SK-N-SH (cell line): ENCODE measurements around the gene FANCM. TPM values are rescaled to one million over a fixed set of nuclear protein-coding genes. Genes with fewer than 3 reads are reported as not detected.

ENCODE experiments used
- CTCF ChIA-PET: fragments of 300-600, 350-600 bp; formaldehyde crosslinking; extraction: SDS; loops from one replicate; lab custom pipeline; 2021; lab: Yijun Ruan, JAX
- POLR2A ChIA-PET: fragments of 350-600 bp; sonication (Branson Sonifier 250); formaldehyde crosslinking; extraction: SDS; loops from one replicate; lab custom pipeline; 2020; ENCODE audit warnings: antibody characterized with exemption, inconsistent platforms; lab: Yijun Ruan, JAX
- DNase-seq: peaks from one replicate; pipeline ENCODE4 v3.0.0; 2012
- H2AFZ ChIP-seq: fragments of 200-600 bp; sonication (generic); 2 replicates; pipeline ENCODE4 v1.8.1; 2016; ENCODE audit warnings: antibody characterized with exemption, mild to moderate bottlenecking, low read depth
- H3F3A ChIP-seq: fragments of 200-600 bp; sonication (generic); replicated peaks from 2 replicates; pipeline ENCODE3; 2016; ENCODE audit warnings: antibody characterized with exemption, mild to moderate bottlenecking; ENCODE audit not compliant: insufficient read depth
- H3K27ac ChIP-seq, 2 experiments: fragments of 200-500 bp in 1 of 2; fragments of 200-600 bp in 1 of 2; sonication (Bioruptor generic) in 1 of 2; sonication (generic), shearing (Covaris generic) in 1 of 2; 2 replicates each; pipeline versions ENCODE4 v1.5.1 to v1.6.1; 2014 to 2016; ENCODE audit warnings: low read depth in 2 of 2, inconsistent platforms in 1 of 2, low read length in 1 of 2, mild to moderate bottlenecking in 1 of 2, mixed read lengths in 1 of 2
- H3K27me3 ChIP-seq: fragments of 200-600 bp; sonication (generic), shearing (Covaris generic); 2 replicates; pipeline ENCODE4 v1.6.1; 2016; ENCODE audit warnings: mixed run types; ENCODE audit not compliant: insufficient read depth
- H3K36me3 ChIP-seq, 2 experiments: fragments of 200-500 bp in 1 of 2; fragments of 200-600 bp in 1 of 2; sonication (Bioruptor generic) in 1 of 2; sonication (generic) in 1 of 2; replicated peaks in 1 of 2; 2 replicates each; pipeline versions ENCODE3 to v1.5.1; 2014 to 2016; ENCODE audit warnings: low read length in 1 of 2, mild to moderate bottlenecking in 1 of 2; ENCODE audit not compliant: insufficient read depth in 2 of 2, control insufficient read depth in 1 of 2
- H3K4me1 ChIP-seq, 2 experiments: fragments of 200-500 bp in 1 of 2; fragments of 200-600 bp in 1 of 2; sonication (Bioruptor generic) in 1 of 2; sonication (generic), shearing (Covaris generic) in 1 of 2; 2 replicates each; pipeline versions ENCODE4 v1.5.1 to v1.6.1; 2014 to 2016; ENCODE audit warnings: low read depth in 1 of 2, low read length in 1 of 2, mixed run types in 1 of 2; ENCODE audit not compliant: insufficient read depth in 2 of 2, control insufficient read depth in 1 of 2
- H3K4me2 ChIP-seq: fragments of 200-600 bp; sonication (generic), shearing (Covaris generic); 2 replicates; pipeline ENCODE4 v1.6.1; 2017; ENCODE audit warnings: mixed run types
- H3K4me3 ChIP-seq, 2 experiments: fragments of 200-500 bp in 1 of 2; fragments of 200-600 bp in 1 of 2; sonication (Bioruptor generic) in 1 of 2; sonication (generic), shearing (Covaris generic) in 1 of 2; 2 replicates each; pipeline versions ENCODE4 v1.5.1 to v1.8.1; 2014 to 2016; ENCODE audit warnings: low read depth in 2 of 2, inconsistent platforms in 1 of 2, low read length in 1 of 2, mild to moderate bottlenecking in 1 of 2, mixed read lengths in 1 of 2, moderate library complexity in 1 of 2
- H3K79me2 ChIP-seq: fragments of 200-600 bp; sonication (generic); 2 replicates; pipeline ENCODE4 v1.8.1; 2017; ENCODE audit warnings: mild to moderate bottlenecking; ENCODE audit not compliant: insufficient read depth
- H3K9ac ChIP-seq: fragments of 200-600 bp; sonication (generic); 2 replicates; pipeline ENCODE4 v1.6.1; 2017; ENCODE audit warnings: mixed run types
- H3K9me2 ChIP-seq: fragments of 200-600 bp; sonication (generic); 2 replicates; pipeline ENCODE4 v1.6.1; 2017; ENCODE audit warnings: mixed run types
- H3K9me3 ChIP-seq: fragments of 200-600 bp; sonication (generic); 2 replicates; pipeline ENCODE4 v1.6.1; 2017; ENCODE audit warnings: mixed run types, mild to moderate bottlenecking, moderate library complexity
- H4K20me1 ChIP-seq: fragments of 200-600 bp; sonication (generic); 2 replicates; pipeline ENCODE4 v1.6.1; 2017; ENCODE audit warnings: mild to moderate bottlenecking, mixed run types; ENCODE audit not compliant: insufficient read depth
- CTCF ChIP-seq: fragments of 200-600 bp; sonication (generic); IDR thresholded peaks from 2 replicates; pipeline ENCODE4 v1.6.1; 2017; ENCODE audit warnings: antibody characterized with exemption, mild to moderate bottlenecking, moderate library complexity
- ELF1 ChIP-seq: IDR thresholded peaks from 2 replicates; pipeline ENCODE4 v1.4.0; 2012
- EZH2phosphoT487 ChIP-seq: fragments of 200-600 bp; sonication (generic); IDR thresholded peaks from 2 replicates; pipeline ENCODE4 v1.6.1; 2017; ENCODE audit warnings: low read depth, mixed run types, mild to moderate bottlenecking, antibody characterized with exemption, moderate library complexity, borderline replicate concordance
- FOXJ3 ChIP-seq: sonication (generic); formaldehyde crosslinking; IDR thresholded peaks from 2 replicates; pipeline ENCODE4 v1.5.1; 2020; ENCODE audit warnings: mild to moderate bottlenecking, missing genetic modification reagents
- FOXM1 ChIP-seq: IDR thresholded peaks from 2 replicates; pipeline ENCODE4 v1.4.0; 2012; ENCODE audit warnings: low read depth, mild to moderate bottlenecking
- MEF2A ChIP-seq: IDR thresholded peaks from 2 replicates; pipeline ENCODE4 v1.4.0; 2012; ENCODE audit warnings: low read depth, borderline replicate concordance
- MXI1 ChIP-seq: IDR thresholded peaks from 2 replicates; pipeline ENCODE4 v1.6.1; 2012; ENCODE audit warnings: mild to moderate bottlenecking, low read depth, low read length, improper control_type of control experiment
- PBX3 ChIP-seq: IDR thresholded peaks from 2 replicates; pipeline ENCODE4; 2012
- POLR2AphosphoS5 ChIP-seq: IDR thresholded peaks from 2 replicates; pipeline ENCODE4 v1.6.1; 2012; ENCODE audit warnings: low read depth, low read length
- RAD21 ChIP-seq: IDR thresholded peaks from 2 replicates; pipeline ENCODE4 v1.6.1; 2012; ENCODE audit warnings: mild to moderate bottlenecking, low read length
- RCOR1 ChIP-seq: fragments of 150-350 bp; IDR thresholded peaks from 2 replicates; pipeline ENCODE4 v1.6.1; 2017; ENCODE audit warnings: antibody characterized with exemption, low read length
- RFX5 ChIP-seq: IDR thresholded peaks from 2 replicates; pipeline ENCODE4 v1.6.1; 2012; ENCODE audit warnings: mild to moderate bottlenecking, improper control_type of control experiment, low read length
- RXRA ChIP-seq: IDR thresholded peaks from 2 replicates; pipeline ENCODE4 v1.4.0; 2012; ENCODE audit warnings: low read depth, mild to moderate bottlenecking, borderline replicate concordance
- TAF1 ChIP-seq: IDR thresholded peaks from 2 replicates; pipeline ENCODE4 v1.6.1; 2012; ENCODE audit warnings: low read depth, mild to moderate bottlenecking, low read length, moderate library complexity, borderline replicate concordance
- TCF12 ChIP-seq: IDR thresholded peaks from 2 replicates; pipeline ENCODE4 v1.4.0; 2012
- YY1 ChIP-seq: IDR thresholded peaks from 2 replicates; pipeline ENCODE4 v1.4.0; 2012; ENCODE audit warnings: low read depth, mild to moderate bottlenecking
- WGBS: methylation state at CpG from one replicate; pipeline ENCODE4 v1.1.6; 2017; ENCODE audit warnings: low lambda C conversion rate; 5-methylcytosine and 5-hydroxymethylcytosine counted together
- polyA plus RNA-seq, 3 experiments: library from polyadenylated mRNA; depleted of rRNA; stranded (reverse); fragments of >200 nt; gene quantifications; 2 replicates each; pipeline ENCODE4 v1.2.3, GENCODE V29; 2012
- TF ChIP-seq, protein P1 (sequence below): fragments of 150-350 bp; IDR thresholded peaks from 2 replicates; pipeline ENCODE4 v1.6.1; 2016; ENCODE audit warnings: mild to moderate bottlenecking, low read depth, low read length
- TF ChIP-seq, protein P2 (sequence below): IDR thresholded peaks from 2 replicates; pipeline ENCODE4 v1.4.0; 2012; ENCODE audit warnings: low read depth, borderline replicate concordance
- TF ChIP-seq, protein P3 (sequence below): IDR thresholded peaks from 2 replicates; pipeline ENCODE4 v1.4.0; 2012; ENCODE audit warnings: low read depth
- TF ChIP-seq, protein P4 (sequence below): fragments of 150-350 bp; IDR thresholded peaks from 2 replicates; pipeline ENCODE4 v1.6.1; 2017; ENCODE audit warnings: antibody characterized with exemption, low read length, low read depth, borderline replicate concordance

FANCM gene
- polyA plus RNA-seq, 1 of the 3 experiments (the other 2 are of a cell fraction), result 0.67 TPM

GRCh38 chr14:45238988-45239387 lies 103.3 kb downstream of the FANCM start:
- 89% methylated on average over 2 of the region's 2 CpGs for WGBS
- ChIA-PET POLR2A (no interaction called here), CTCF (no interaction called here)

DNA sequence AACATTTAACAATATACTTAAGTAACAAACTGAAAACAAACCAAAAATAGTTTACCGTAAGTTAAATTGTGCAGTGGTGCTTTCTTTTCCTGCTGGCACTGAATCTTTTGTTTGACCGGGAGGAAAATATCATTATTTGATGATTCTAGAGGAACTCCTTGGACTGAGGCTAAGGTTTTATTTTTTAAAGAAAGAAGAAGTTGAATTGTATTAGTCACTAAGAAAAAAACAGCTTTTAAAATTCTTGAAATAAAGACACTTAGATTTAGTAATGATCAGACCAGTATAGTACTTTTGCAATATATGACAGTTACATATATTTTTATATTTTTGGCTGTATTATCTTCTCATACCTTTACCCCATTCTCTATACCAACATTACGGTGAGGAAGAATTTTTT lies 107.0 kb downstream of the FANCM start:
- Histone ChIP-seq H3K27ac (no peak overlapping the region), H2AFZ (no peak overlapping the region)
- no peak for TF ChIP-seq RXRA
- TF ChIP-seq EZH2phosphoT487, result no peak
- TF ChIP-seq RCOR1, result no peak
- no peak for TF ChIP-seq CTCF
- no peak for TF ChIP-seq MEF2A
- no peak for TF ChIP-seq RFX5
- TF ChIP-seq ELF1, result no peak
- TF ChIP-seq, protein P1, sequence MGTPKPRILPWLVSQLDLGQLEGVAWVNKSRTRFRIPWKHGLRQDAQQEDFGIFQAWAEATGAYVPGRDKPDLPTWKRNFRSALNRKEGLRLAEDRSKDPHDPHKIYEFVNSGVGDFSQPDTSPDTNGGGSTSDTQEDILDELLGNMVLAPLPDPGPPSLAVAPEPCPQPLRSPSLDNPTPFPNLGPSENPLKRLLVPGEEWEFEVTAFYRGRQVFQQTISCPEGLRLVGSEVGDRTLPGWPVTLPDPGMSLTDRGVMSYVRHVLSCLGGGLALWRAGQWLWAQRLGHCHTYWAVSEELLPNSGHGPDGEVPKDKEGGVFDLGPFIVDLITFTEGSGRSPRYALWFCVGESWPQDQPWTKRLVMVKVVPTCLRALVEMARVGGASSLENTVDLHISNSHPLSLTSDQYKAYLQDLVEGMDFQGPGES, result no peak
- no peak for TF ChIP-seq PBX3

More at GRCh38 chr14:45238988-45239387, 103.3 kb downstream of the FANCM start:
- DNase-seq, result no peak
- H3K9ac ChIP-seq, result no peak overlapping the region
- H3K36me3 ChIP-seq, result no peaks in the 10 kb centered on the region
- H3K4me1 ChIP-seq, result no peaks in the 10 kb centered on the region
- no peaks in the 10 kb centered on the region for H4K20me1 ChIP-seq
- no peaks in the 10 kb centered on the region for H3F3A ChIP-seq
- H3K9me3 ChIP-seq, result no peaks in the 10 kb centered on the region
- no peak overlapping the region for H3K4me3 ChIP-seq
- H3K9me2 ChIP-seq, result no peaks in the 10 kb centered on the region
- no peaks in the 10 kb centered on the region for H3K27me3 ChIP-seq
- H2AFZ ChIP-seq, result no peak overlapping the region
- no peak overlapping the region for H3K4me2 ChIP-seq
- peaks cover 16% of the 10 kb centered on the region for H3K79me2 ChIP-seq
- no peak overlapping the region for H3K27ac ChIP-seq
- TF ChIP-seq, protein P1, result no peak
- TF ChIP-seq YY1 (no peak), FOXJ3 (no peak), RCOR1 (no peak), MXI1 (no peak), TAF1 (no peak), TCF12 (no peak), RAD21 (no peak), POLR2AphosphoS5 (no peak), RXRA (no peak), MEF2A (no peak), FOXM1 (no peak), ELF1 (no peak)
- TF ChIP-seq, protein P2, sequence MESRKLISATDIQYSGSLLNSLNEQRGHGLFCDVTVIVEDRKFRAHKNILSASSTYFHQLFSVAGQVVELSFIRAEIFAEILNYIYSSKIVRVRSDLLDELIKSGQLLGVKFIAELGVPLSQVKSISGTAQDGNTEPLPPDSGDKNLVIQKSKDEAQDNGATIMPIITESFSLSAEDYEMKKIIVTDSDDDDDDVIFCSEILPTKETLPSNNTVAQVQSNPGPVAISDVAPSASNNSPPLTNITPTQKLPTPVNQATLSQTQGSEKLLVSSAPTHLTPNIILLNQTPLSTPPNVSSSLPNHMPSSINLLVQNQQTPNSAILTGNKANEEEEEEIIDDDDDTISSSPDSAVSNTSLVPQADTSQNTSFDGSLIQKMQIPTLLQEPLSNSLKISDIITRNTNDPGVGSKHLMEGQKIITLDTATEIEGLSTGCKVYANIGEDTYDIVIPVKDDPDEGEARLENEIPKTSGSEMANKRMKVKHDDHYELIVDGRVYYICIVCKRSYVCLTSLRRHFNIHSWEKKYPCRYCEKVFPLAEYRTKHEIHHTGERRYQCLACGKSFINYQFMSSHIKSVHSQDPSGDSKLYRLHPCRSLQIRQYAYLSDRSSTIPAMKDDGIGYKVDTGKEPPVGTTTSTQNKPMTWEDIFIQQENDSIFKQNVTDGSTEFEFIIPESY, result no peak
- TF ChIP-seq, protein P3, sequence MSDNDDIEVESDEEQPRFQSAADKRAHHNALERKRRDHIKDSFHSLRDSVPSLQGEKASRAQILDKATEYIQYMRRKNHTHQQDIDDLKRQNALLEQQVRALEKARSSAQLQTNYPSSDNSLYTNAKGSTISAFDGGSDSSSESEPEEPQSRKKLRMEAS, result no peak
- TF ChIP-seq, protein P4, sequence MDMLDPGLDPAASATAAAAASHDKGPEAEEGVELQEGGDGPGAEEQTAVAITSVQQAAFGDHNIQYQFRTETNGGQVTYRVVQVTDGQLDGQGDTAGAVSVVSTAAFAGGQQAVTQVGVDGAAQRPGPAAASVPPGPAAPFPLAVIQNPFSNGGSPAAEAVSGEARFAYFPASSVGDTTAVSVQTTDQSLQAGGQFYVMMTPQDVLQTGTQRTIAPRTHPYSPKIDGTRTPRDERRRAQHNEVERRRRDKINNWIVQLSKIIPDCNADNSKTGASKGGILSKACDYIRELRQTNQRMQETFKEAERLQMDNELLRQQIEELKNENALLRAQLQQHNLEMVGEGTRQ, result no peak

More for the DNA sequence above, 107.0 kb downstream of the FANCM start:
- H3K36me3 ChIP-seq, result no peaks in the 10 kb centered on the region
- DNase-seq, result no peak
- H3K9me2 ChIP-seq, result no peaks in the 10 kb centered on the region
- ChIA-PET CTCF (interaction anchor here (2.2 kb wide), 1 partner anchor 11 kb away, joined by 12 read pairs; no protein-coding TSS in a partner anchor), POLR2A (no interaction called here)
- no peak overlapping the region for H3K4me2 ChIP-seq
- no peaks in the 10 kb centered on the region for H4K20me1 ChIP-seq
- H3K4me1 ChIP-seq, result no peaks in the 10 kb centered on the region; a peak in 1 of 4 replicates
- no peak overlapping the region for H3K9ac ChIP-seq
- no peaks in the 10 kb centered on the region for H3K9me3 ChIP-seq
- peaks cover 53% of the 10 kb centered on the region for H3K79me2 ChIP-seq
- H3K27me3 ChIP-seq, result no peaks in the 10 kb centered on the region
- no peaks in the 10 kb centered on the region for H3F3A ChIP-seq
- WGBS, result 96% methylated on average over 3 of the region's 3 CpGs
- H3K4me3 ChIP-seq, result no peak overlapping the region
